ENCODE data around the gene TMEM259.

The TMEM259 gene

GRCh38 chr19:982567-983170, 38.3 kb downstream of the TMEM259 start:
- peak in 1 of 2 experiments; percentile 61 for DNase-seq

DNA sequence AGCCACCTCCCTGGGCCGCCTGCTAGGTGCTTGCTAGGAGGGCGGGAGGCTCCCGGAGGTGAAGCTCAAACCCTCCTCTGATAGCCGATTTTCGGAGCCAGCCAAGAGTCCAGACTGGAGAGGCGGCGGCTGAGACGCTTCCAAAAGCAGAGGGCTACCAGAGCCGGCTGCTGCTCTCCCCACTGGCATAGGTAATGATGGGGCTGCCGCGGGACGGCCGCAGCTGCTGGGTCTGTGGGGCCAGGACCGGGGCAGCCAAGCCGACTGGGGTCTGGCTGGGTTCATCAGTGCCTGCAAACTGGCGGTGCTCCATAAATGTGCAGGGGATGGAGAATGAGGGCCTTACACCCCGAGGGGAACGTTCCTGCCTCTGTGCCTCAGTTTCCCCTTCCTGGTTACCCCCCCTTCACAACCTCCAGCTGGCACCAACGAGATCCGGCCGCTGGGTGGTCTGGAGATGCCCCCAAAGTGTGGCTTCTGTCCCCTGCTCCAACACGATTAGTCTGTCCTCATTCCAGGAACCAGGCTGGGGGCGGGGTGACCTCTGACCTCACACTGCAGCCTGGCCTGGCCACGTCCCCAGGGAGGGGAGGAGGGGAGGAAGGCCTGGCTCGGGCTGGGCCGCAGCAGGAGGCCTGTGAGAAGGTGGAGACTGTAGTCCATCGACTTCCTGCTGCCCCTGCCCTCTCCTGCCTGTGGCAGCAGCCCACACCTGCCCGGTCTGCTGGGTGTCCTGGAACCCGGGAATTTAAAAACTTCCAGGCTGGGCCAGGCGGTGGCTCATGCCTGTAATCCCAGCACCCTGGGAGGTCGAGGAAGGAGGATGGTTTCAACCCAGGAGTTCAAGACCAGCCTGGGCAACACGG, 40.6 kb downstream of the TMEM259 start:
- DNase-seq = no peak

GRCh38 chr19:979318-979741, 41.6 kb downstream of the TMEM259 start:
- DNase-seq = no peak

- DNase-seq = no peak
Measured at GRCh38 chr19:977058-977464, 43.9 kb downstream of the TMEM259 start.

GRCh38 chr19:976476-976875, 44.4 kb downstream of the TMEM259 start:
- no peak for DNase-seq

DNA sequence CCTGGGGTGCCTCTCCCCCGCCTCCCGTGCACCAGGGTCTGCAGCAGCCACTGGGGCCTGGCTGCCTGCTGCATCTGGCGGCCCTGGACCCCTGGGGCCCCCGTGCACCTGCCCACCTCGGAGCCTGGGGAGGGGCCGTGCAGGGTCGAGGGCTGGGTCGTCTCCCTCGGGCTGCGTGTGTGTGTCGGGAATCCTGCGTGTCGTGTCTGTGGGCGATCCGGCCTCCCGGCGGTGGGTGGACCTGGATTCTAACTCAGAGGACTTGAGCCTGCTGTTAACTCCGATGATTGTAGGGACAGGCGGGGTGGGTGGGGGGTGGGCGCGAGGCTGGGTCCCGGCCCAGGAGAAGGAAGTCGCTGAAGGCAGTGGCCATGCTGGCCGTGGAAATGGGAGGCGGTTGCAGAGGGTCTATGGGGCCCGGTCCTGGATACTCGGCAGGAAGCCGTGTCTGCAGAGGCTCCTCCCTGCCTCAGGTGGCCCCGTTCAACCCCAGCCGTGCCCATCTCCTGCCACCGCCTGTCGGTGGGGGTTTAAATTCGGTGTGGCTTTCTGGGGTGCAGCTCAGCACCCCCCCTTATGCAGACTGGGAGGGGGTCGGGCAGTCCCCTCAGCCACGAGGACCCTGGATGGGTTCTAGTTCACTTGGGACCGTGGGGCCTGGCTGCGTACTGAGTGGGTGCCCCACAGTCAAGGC, 46.2 kb downstream of the TMEM259 start:
- DNase-seq = no peak

- no peak for DNase-seq
Measured at GRCh38 chr19:973726-974563, 47.0 kb downstream of the TMEM259 start.

DNA sequence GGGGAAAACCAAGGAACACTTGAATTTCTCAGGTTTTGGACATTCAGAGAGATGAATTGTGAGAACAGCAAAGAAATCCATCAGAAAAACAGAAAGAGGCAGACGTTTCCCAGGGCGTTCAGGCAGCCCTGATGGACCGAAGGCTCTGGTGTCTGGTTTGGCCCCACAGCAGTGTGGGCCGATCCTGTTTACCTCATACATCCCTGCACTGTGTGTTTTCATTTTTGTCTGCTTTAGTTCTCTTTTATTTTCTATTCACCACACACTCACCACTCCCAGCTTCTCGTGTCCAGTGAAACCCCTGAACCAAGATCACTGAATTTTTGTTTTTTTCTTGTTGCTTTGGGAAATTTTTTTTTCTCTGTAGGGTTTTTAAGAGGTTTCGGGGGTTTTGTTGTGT, 48.6 kb downstream of the TMEM259 start:
- no peak for DNase-seq

DNA sequence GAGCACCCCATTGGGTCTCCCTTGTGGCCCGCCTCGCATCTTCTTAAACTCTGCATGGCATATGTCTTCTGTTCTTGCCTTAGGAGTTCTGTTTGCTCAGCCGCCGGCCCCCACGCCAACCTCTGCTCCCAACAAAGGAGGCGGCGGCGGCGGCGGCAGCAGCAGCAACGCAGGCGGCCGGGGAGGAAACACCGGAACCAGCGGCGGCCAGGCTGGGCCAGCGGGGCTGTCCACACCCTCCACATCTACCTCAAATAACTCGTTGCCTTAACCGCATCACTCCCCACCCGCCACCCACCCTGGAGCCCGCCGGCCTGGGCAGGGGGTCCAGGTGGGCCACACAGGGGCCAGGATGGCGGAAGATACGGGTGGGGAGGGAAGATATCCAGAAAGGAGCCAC, 49.1 kb downstream of the TMEM259 start:
- no peak for DNase-seq

DNA sequence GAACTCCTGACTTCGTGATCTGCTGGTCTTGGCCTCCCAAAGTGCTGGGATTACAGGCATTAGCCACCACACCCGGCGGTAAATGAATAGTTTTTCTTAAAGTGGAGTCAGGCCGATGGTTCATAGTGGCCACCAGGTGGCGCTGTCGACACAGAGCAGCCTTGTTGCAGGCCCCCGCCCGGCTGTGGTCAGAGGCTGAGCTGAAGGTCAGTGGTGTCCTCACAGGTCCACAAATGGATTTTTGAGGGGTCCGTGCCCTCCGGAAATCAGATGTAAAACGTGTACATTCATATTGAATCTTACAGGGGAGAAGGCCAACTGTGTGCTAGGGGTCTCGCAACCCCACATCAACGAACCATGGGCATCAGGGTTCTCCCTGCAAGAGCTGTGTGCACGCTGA, 50.2 kb downstream of the TMEM259 start:
- no peak for DNase-seq

DNA sequence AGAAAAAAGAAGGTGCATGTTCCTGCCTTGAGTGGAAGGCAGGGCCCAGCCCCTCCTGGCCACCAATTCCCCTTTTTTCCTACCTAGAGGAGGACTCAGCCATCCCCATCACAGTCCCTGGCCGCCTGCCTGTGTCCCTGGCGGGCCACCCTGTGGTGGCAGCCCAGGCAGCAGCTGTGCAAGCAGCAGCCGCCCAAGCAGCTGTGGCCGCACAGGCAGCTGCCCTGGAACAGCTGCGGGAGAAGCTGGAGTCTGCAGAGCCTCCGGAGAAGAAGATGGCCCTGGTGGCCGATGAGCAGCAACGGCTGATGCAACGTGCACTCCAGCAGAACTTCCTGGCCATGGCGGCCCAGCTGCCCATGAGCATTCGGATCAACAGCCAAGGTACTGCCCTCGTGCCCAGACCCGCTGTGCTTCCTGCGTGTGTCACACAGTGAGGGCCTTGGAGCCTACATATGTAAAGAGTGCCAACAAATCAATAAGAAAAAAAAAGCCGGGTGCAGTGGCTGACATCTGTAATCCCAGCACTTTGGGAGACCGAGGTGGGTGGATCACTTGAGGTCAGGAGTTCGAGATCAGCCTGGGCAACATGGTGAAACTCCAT, 54.3 kb downstream of the TMEM259 start:
- no peak for DNase-seq

- peak in 1 of 2 experiments; percentile 43 for DNase-seq
Measured at GRCh38 chr19:964761-965694, 55.9 kb downstream of the TMEM259 start.

GRCh38 chr19:964116-964520, 56.8 kb downstream of the TMEM259 start:
- no peak for DNase-seq

DNA sequence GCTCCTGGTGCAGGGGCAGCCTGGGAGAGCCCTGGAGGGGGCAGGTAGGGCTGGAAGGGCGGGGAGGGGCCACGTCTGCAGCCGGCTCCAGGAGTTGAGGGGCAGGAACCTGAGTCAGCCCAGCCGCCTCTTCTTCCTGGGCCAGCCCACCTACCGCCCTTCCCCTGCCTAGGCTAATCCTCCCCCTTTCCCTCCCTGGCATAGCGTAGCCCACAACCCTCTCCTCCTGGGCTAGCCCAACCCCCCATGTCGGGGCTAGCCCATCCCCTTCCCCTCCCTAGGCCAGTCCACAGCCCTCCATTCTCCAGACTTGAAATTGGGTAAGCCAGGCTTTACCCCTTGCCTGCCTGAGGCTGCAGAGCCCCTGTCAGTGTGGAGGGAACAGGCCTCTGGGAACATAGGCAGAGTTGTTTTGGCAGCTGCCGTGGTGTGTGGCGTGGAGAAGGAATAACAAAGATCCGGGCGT, 57.4 kb downstream of the TMEM259 start:
- no peak for DNase-seq

DNA sequence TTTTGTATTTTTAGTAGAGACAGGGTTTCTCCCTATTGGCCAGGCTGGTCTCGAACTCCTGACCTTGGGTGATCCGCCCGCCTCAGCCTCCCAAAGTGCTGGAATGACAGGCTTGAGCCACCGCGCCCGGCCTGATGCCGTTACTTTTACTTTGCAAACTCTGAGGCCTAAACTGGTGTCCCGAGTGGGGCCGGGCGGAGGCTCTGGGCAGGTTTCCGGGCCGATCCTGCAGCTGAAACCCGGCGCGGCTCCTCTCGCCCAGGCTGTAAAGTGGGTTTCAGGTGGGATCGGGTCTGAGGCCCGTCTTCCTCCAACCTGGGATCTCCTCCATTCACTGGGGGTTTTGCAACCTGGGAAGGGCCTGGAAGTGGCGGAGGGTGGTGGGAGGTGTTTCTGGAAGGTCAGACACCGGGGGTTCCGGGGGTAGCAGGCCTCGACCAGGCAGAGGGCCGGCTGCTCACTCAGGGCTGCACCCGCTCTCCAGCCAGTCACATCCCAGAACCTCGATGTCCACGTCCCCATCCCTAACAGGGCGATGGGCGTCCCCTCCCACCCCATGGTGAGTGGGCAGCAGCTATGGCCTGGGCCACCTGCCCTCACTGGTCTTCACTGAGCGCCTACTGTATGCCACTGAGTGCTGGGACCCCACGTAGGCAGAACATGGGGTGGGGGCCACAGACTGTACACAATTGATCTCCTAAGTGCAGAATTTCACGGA, 58.1 kb downstream of the TMEM259 start:
- no peak for DNase-seq

DNA sequence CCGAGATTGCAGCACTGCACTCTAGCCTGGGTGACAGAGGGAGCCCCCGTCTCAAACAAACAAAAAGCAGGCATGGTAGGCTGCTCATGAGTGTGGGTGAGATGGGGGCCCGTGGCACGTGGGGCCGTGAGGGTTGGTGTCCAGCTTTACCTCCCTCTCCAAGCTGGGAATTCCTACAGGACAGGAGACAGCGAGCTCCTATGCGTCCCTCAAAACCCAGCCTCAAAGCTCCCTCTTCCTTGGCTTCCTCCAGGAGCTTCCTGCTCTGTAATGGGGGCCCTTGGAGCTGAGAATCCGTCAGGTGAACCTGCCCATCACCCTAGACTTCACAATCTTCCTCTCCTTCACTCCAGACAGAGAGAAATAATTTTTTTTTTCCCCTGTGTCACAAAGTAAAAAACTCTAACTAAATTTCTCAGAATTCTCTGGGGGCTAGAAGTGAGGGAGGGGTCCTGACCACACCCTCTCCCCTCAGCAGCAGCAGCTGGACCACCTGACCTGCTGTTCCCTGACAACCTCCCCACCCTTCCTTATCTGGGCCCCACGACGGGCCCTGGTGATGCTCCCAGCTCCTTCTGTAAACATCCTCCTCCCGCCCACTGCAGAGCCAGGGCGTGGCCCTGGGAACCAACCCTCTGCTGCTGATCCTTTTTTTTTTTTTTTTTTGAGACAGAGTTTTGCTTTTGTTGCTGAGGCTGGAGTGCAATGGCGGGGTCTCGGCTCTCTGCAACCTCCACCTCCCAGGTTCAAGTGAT, 58.9 kb downstream of the TMEM259 start:
- DNase-seq = no peak

- no peak for DNase-seq
Measured at GRCh38 chr19:960601-960938, 60.4 kb downstream of the TMEM259 start.

DNA sequence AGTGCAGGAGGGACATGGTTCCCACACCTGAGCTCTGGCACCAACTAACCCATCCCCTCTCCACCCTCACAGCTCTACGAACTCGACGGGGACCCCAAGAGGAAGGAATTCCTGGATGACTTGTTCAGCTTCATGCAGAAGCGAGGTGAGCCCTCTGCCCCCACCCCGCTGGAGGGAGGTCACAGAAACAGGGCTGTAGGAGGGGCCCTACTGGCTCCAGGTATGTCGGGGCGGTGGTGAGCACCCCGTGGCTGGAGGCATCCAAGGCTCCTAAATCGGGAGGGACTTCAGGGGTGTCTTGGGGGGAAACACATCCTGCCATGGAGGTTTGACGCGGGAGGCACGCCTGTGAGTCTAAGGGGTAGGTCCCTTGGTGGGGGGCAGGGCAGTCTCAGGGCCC, 60.9 kb downstream of the TMEM259 start:
- no peak for DNase-seq
